ENCODE results near the gene CELSR1. TPM values are rescaled to one million over a fixed set of nuclear protein-coding genes. Genes with fewer than 3 reads are reported as not detected.

Gene CELSR1
- total RNA-seq, 2 experiments from 2014 or later: 0.08 TPM; not detected in 1

DNA sequence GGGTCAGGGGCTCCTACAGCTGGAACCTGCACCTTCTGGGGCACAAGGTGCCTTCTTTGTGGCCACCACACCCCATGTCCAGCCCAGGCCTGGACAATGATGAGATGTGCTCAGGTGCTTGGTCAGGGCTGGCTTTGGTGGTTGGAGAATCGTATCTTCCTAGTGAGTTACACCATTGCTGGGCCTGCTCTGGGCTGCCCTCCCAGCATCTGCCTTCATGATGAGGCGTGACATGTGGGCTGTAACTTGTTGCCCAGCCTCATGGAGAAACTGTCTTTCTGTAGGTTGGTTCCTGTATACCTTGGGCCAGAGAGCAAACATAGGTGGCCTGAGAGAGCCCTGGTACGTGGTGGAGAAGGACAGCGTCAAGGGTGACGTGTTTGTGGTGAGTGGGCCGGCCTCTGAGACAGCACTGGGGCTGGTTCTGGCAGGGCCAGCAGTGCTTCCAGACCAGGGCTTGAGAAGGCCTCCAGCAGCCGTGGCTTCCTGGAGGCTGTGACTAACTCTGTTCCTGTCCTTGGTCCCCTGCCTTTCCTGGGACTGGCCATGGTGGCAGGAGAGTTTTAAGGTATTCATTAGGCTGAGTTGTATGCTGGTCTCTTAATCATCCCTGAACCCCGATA lies 183.8 kb downstream of the CELSR1 start:
- no peak overlapping the region for H3K4me3 Mint-ChIP-seq
- H3K4me1 Mint-ChIP-seq (ENCODE audit: low read depth): no peaks in the 10 kb centered on the region
- ChIA-PET CTCF (interaction anchor here (1.5 kb wide), 1 partner anchor 188 kb away, joined by 4 read pairs; no protein-coding TSS in a partner anchor), POLR2A (no interaction called here)
- H3K27me3 Mint-ChIP-seq (ENCODE audit: low read depth): no peaks in the 10 kb centered on the region
- DNase-seq (no peak), ATAC-seq (no peak)
- no peak overlapping the region for H3K27ac Mint-ChIP-seq
- peaks cover 43% of the 10 kb centered on the region for H3K36me3 Mint-ChIP-seq (ENCODE audit: low read depth)
- H3K9me3 Mint-ChIP-seq (ENCODE audit: insufficient read depth): no peaks in the 10 kb centered on the region

DNA sequence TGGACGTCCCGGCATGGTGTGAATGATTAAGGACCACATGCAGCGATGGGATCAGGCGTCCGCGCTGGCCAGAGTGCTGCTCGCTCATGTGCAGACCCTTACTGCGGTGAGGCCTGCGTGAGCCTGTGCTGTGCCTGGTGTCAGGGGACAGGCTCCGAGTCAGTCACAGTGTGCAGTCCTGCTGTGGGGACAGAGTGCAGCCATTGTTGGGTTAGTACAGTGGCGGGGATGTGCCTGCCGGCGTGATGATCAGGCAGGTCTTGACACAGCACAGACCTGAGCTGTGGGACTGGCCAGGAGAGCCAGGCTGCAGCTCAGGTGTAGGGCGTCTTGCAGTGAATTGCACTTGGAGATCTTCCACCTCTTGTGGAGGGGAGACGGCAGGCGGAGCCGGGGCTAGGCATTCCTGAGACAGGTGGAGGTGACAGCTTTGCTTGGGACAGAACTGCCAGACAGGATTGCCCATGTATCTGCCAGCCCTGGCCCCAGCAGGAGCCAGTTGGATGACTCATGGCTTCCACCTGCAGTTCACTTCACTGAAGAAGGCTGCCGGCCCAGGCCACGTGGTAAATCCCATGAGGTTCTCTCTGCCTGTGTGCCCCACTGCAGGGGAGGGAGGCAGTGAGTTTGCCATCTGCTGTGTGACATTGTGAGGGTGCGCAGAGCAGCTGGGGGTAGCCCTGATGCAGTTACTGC lies 184.6 kb downstream of the CELSR1 start:
- DNase-seq: no peak
- ATAC-seq: no peak
- no peaks in the 10 kb centered on the region for H3K4me1 Mint-ChIP-seq (ENCODE audit: low read depth)
- H3K27ac Mint-ChIP-seq: no peak overlapping the region
- no peaks in the 10 kb centered on the region for H3K27me3 Mint-ChIP-seq (ENCODE audit: low read depth)
- ChIA-PET CTCF (no interaction called here), POLR2A (no interaction called here)
- peaks cover 46% of the 10 kb centered on the region for H3K36me3 Mint-ChIP-seq (ENCODE audit: low read depth)
- H3K4me3 Mint-ChIP-seq: no peak overlapping the region
- no peaks in the 10 kb centered on the region for H3K9me3 Mint-ChIP-seq (ENCODE audit: insufficient read depth)

DNA sequence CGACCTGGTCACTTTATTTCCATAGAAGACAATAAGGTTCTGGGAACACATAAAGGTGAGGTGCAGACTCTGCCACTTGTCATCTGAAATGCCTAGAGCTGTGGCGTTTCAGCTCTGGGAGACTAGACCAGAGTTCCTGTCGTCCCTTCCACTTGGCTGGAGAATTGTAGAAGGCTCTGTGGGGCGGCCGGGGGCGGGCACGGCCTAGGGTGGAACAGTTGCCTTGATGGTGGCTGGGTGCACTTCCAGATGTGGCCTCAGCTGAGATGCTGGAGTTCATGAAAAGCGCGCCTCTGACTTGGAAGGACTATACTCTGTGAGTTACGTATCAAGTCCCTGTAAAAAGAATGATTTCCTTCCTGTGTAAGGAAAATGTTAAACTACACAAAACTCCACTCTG lies 185.1 kb downstream of the CELSR1 start:
- peaks cover 46% of the 10 kb centered on the region for H3K36me3 Mint-ChIP-seq (ENCODE audit: low read depth)
- no peaks in the 10 kb centered on the region for H3K27me3 Mint-ChIP-seq (ENCODE audit: low read depth)
- H3K4me1 Mint-ChIP-seq (ENCODE audit: low read depth): no peaks in the 10 kb centered on the region
- no peak for DNase-seq
- ChIA-PET CTCF (no interaction called here), POLR2A (no interaction called here)
- H3K27ac Mint-ChIP-seq: no peak overlapping the region
- no peaks in the 10 kb centered on the region for H3K9me3 Mint-ChIP-seq (ENCODE audit: insufficient read depth)
- no peak overlapping the region for H3K4me3 Mint-ChIP-seq
- ATAC-seq: no peak

DNA sequence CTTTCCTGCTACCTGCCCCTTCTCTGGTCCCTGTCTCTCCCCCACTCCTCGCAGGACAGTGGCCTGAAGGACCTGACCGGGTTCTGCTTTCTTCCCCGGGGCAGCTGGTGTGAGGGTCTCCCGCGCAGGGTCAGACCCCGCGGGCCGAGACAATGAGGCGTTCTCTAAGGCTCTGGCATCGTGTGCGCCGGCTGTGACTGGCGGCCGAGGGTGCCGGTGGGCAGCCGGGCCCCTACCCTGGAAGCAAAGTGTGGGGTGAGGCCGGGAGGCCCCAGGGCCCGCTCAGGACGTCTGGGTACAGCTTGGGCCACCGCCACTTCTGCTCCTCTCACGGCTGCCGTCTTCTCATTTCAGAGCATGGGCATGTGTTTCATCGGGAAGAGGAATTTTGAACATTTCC lies 185.7 kb downstream of the CELSR1 start:
- H3K36me3 Mint-ChIP-seq (ENCODE audit: low read depth): peaks cover 47% of the 10 kb centered on the region
- no peaks in the 10 kb centered on the region for H3K4me1 Mint-ChIP-seq (ENCODE audit: low read depth)
- H3K27ac Mint-ChIP-seq: no peak overlapping the region
- POLR2A ChIA-PET: no interaction called here
- no peaks in the 10 kb centered on the region for H3K27me3 Mint-ChIP-seq (ENCODE audit: low read depth)
- CTCF ChIA-PET: no interaction called here
- no peaks in the 10 kb centered on the region for H3K9me3 Mint-ChIP-seq (ENCODE audit: insufficient read depth)
- no peak for DNase-seq
- no peak overlapping the region for H3K4me3 Mint-ChIP-seq
- ATAC-seq: no peak

DNA sequence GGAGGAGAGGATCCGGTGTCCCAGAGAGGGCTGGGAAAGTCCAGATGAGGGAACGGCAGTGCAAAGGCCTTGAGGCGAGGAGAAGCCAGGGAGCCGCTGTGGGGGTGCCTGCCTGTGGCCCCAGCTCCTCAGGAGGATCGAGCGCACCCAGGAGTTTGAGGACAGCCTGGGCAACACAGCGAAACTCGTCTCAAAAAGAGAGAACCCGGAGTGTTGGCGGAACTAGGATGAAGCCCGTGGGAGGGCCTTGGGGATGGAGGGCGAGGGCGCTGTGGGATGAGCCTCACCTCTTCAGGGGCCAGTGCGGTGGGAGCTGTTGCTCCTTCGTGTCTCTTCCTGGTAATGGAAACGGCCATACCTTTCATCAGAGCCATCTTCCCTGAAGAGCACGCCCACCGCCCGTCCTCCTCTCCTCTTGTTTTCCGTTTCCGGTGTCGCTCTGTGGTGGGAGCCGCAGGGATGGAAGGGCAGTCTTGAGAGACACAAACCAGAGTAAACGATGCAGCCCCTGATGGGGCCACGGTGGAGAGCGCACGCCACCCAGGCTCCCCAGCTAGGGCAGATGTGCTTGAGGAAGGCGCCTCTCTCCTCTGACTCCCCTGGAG lies 186.2 kb downstream of the CELSR1 start:
- Mint-ChIP-seq H3K27ac (no peak overlapping the region), H3K4me1 (ENCODE audit: low read depth) (no peaks in the 10 kb centered on the region), H3K4me3 (no peak overlapping the region), H3K9me3 (ENCODE audit: insufficient read depth) (no peaks in the 10 kb centered on the region), H3K27me3 (ENCODE audit: low read depth) (no peaks in the 10 kb centered on the region), H3K36me3 (ENCODE audit: low read depth) (peaks cover 52% of the 10 kb centered on the region)
- ATAC-seq (no peak), DNase-seq (no peak)
- ChIA-PET CTCF (interaction anchor here (1.1 kb wide), 1 partner anchor 229 kb away, joined by 3 read pairs; no protein-coding TSS in a partner anchor), POLR2A (no interaction called here)

DNA sequence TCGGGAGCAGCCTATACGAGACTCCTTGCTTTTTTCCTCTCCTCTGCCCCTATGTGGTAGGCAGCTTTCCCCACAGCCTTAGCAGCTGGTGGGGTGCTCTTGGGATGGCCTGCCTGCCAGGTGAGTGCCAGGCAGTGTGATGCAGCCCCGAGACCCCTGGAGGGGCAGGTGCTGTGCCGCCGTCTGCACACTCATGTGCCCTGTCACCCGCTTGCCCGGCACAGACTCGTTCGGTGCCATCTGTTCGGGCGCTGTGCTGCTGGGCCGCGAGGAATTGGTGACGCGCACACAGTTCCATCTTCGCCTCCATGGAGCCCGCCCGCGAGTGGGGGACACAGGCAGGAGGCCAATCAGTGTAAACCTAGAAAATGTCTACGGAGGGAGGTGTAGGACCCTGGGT lies 186.8 kb downstream of the CELSR1 start:
- ChIA-PET CTCF (interaction anchor here (1.1 kb wide), 1 partner anchor 228 kb away, joined by 3 read pairs; no protein-coding TSS in a partner anchor), POLR2A (no interaction called here)
- DNase-seq: no peak
- Mint-ChIP-seq H3K36me3 (ENCODE audit: low read depth) (peaks cover 58% of the 10 kb centered on the region), H3K9me3 (ENCODE audit: insufficient read depth) (no peaks in the 10 kb centered on the region), H3K27ac (no peak overlapping the region), H3K27me3 (ENCODE audit: low read depth) (no peaks in the 10 kb centered on the region), H3K4me1 (ENCODE audit: low read depth) (no peaks in the 10 kb centered on the region), H3K4me3 (no peak overlapping the region)
- ATAC-seq: no peak

DNA sequence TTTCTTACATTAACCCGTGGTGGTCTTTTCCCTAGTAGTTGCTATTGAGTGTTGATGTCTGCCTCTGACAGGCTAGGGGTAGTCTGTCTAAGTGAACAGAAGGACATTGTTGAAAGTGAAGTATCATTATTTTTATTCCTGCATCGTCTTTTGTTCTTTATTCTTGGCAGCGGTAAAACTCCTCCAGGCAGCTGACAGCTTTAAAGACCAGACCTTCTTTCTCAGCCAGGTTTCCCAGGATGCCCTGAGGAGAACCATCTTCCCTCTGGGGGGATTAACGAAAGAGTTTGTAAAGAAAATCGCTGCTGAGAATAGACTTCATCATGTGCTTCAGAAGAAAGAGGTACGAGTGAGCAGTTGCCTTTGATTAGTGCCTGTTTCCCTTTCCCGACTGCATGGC lies 187.3 kb downstream of the CELSR1 start:
- ATAC-seq: no peak
- Mint-ChIP-seq H3K4me1 (ENCODE audit: low read depth) (no peaks in the 10 kb centered on the region), H3K36me3 (ENCODE audit: low read depth) (peaks cover 55% of the 10 kb centered on the region), H3K27ac (no peak overlapping the region), H3K9me3 (ENCODE audit: insufficient read depth) (no peaks in the 10 kb centered on the region), H3K27me3 (ENCODE audit: low read depth) (no peaks in the 10 kb centered on the region), H3K4me3 (no peak overlapping the region)
- CTCF ChIA-PET: interaction anchor here (1.1 kb wide), 1 partner anchor 228 kb away, joined by 3 read pairs; no protein-coding TSS in a partner anchor
- POLR2A ChIA-PET: no interaction called here
- DNase-seq: no peak

DNA sequence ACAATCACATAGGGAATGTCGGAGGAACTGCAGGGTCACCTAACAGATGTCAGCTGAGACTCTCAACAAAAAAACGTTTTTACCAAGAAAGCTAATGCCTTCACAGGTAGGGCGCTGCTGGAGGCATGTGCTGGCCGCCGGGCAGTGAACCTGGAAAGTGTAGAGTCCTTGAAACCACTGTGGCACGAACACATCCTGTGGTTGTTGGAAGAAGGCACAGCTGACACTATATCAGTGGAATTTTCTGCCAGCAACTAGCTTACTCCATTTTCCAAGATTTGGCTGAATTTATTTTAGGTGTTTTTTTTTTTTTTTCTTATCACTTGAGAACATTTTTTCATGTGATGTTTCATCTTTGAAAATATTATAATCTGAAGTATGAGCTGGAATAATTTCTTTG lies 187.7 kb downstream of the CELSR1 start:
- ATAC-seq (no peak), DNase-seq (no peak)
- H3K4me3 Mint-ChIP-seq: no peak overlapping the region
- H3K36me3 Mint-ChIP-seq (ENCODE audit: low read depth): peaks cover 58% of the 10 kb centered on the region
- H3K9me3 Mint-ChIP-seq (ENCODE audit: insufficient read depth): no peaks in the 10 kb centered on the region
- H3K27me3 Mint-ChIP-seq (ENCODE audit: low read depth): no peaks in the 10 kb centered on the region
- CTCF ChIA-PET: no interaction called here
- no peak overlapping the region for H3K27ac Mint-ChIP-seq
- no peaks in the 10 kb centered on the region for H3K4me1 Mint-ChIP-seq (ENCODE audit: low read depth)
- POLR2A ChIA-PET: no interaction called here

DNA sequence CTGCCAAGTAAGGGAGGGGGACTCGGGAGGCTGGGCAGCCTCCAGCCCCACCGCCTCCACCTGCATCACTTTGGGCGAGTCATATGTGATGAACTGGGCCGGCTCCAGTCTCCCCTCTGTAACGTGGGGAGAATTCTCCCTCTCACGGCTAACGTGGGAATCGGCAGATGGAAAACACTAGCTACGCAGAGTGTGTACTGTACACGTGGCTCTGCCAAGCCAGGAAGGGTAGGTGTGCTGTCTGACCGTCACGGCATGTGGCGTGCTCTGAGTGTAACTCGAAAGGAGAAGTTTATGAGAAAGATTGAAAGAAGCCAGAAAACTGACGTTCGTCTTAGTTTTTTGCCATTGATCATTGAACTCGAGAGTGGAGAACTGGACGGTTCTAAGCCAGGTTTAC lies 188.2 kb downstream of the CELSR1 start:
- peaks cover 61% of the 10 kb centered on the region for H3K36me3 Mint-ChIP-seq (ENCODE audit: low read depth)

DNA sequence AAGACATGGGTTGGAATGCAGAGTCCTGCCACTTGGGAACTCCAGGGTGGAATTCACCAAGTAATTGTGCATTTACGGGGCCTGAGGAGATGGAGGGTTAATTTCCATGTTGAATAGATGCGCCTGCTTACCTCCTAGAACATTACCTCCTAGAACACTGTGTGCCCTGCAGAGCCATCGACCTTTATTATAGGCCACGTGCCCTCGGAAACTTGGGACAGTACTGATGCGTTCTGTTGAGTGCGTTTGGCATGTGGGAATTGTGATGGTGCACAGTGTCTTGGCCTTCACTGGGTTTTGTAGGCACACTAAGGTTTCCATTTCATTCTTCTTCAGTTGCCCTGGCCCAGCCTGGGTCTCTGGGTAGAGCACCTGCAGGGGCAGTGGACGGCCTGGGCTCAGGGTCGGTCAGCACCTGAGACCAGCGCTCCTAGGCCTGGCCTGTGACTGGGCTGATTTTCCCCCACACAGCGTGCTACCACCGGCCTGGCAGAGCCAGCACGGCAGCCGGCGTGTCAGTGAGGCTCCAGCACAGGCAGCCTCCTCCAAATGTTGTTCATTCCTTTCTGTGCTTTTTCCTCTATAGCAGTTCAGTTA lies 189.2 kb downstream of the CELSR1 start:
- ChIA-PET CTCF (no interaction called here), POLR2A (no interaction called here)
- Mint-ChIP-seq H3K27me3 (ENCODE audit: low read depth) (no peaks in the 10 kb centered on the region), H3K27ac (no peak overlapping the region), H3K9me3 (ENCODE audit: insufficient read depth) (no peaks in the 10 kb centered on the region), H3K4me1 (ENCODE audit: low read depth) (no peaks in the 10 kb centered on the region), H3K36me3 (ENCODE audit: low read depth) (peaks cover 61% of the 10 kb centered on the region), H3K4me3 (no peak overlapping the region)
- DNase-seq (no peak), ATAC-seq (no peak)

More for the DNA sequence above, 188.2 kb downstream of the CELSR1 start:
- Mint-ChIP-seq H3K27me3 (ENCODE audit: low read depth) (no peaks in the 10 kb centered on the region), H3K9me3 (ENCODE audit: insufficient read depth) (no peaks in the 10 kb centered on the region), H3K4me3 (no peak overlapping the region), H3K4me1 (ENCODE audit: low read depth) (no peaks in the 10 kb centered on the region), H3K27ac (no peak overlapping the region)
- ATAC-seq: no peak
- DNase-seq: no peak
- CTCF ChIA-PET: no interaction called here
- POLR2A ChIA-PET: no interaction called here

DNA sequence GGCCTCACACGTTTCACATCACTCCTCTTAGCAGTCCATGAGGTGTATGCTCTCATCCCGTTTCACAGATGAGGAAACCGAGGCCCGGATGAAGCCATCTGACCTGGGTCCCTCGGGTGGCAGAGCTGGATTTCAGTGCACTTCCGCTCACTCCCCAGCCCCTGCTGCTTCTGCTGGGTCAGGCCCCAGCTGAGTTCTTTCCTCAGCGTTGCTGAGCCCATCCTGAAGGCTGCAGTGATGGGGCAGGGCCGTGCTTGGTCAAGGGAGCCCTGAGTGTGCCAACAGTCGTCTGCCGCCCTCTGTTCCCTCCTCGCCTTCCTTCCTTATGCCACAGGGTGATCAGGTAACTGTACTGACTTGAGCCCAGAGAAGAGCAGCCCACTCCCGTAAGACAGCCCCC lies 189.8 kb downstream of the CELSR1 start:
- peaks cover 64% of the 10 kb centered on the region for H3K36me3 Mint-ChIP-seq (ENCODE audit: low read depth)

DNA sequence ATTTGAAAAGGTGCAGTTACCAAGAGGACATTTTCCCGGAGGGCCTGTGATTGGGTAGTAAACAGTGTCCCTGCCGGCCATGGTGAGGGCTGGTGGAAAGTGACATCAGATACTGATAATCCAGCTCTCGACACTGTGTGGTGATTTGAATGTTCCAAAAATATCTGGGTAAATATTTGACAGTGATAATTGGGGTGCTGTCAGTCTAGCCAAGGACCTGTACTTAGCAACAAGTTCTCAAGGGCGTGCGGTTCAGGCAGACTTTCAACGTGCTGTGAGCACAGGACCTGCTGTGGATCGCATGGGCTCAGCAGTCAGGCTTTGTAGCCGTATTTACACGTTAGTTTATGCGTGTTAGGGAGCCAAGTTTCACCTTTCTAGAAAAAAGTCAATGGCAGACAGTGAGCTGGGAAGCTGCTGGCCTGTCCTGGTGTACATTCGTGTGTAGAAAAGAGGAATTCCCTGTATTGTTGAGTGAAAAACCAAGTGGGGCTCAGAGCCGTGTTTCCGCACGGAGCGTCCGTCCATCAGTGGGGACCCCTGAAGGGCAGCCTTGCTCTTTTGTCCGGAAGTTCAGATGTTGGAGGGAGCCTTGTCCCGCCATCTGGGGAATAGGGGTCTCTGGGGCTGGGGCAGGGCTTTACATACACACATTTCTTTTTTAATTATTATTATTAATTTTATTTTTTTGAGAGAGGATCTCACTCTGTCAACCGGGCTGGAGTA lies 190.6 kb downstream of the CELSR1 start:
- POLR2A ChIA-PET: no interaction called here
- H3K27ac Mint-ChIP-seq: no peak overlapping the region
- CTCF ChIA-PET: no interaction called here

More for the DNA sequence above, 189.8 kb downstream of the CELSR1 start:
- no peaks in the 10 kb centered on the region for H3K27me3 Mint-ChIP-seq (ENCODE audit: low read depth)
- DNase-seq: no peak
- ChIA-PET POLR2A (no interaction called here), CTCF (no interaction called here)
- no peak overlapping the region for H3K27ac Mint-ChIP-seq
- no peaks in the 10 kb centered on the region for H3K9me3 Mint-ChIP-seq (ENCODE audit: insufficient read depth)
- no peak overlapping the region for H3K4me3 Mint-ChIP-seq
- ATAC-seq: no peak
- no peaks in the 10 kb centered on the region for H3K4me1 Mint-ChIP-seq (ENCODE audit: low read depth)

More for the DNA sequence above, 190.6 kb downstream of the CELSR1 start:
- no peaks in the 10 kb centered on the region for H3K4me1 Mint-ChIP-seq (ENCODE audit: low read depth)
- DNase-seq (no peak), ATAC-seq (no peak)
- no peaks in the 10 kb centered on the region for H3K9me3 Mint-ChIP-seq (ENCODE audit: insufficient read depth)
- peaks cover 68% of the 10 kb centered on the region for H3K36me3 Mint-ChIP-seq (ENCODE audit: low read depth)
- no peak overlapping the region for H3K4me3 Mint-ChIP-seq
- H3K27me3 Mint-ChIP-seq (ENCODE audit: low read depth): no peaks in the 10 kb centered on the region
